ENCODE results near the gene ORC4.
"Not testable (repeated sequence)": the region's sequence is repeated elsewhere in the genome, so short reads cannot be mapped to it uniquely, and the experiment has no call there.

The ORC4 gene

GRCh38 chr2:148013876-148014275 lies 6.7 kb downstream of the ORC4 start:
- Histone ChIP-seq H3K56ac (ENCODE audit: low read length) (no peak overlapping the region), H3K9ac (ENCODE audit: low read length) (no peak overlapping the region), H3K79me1 (ENCODE audit: low read length) (peaks cover 2% of the 10 kb centered on the region), H3K18ac (ENCODE audit: low read length) (no peak overlapping the region), H2BK5ac (ENCODE audit: low read length) (no peak overlapping the region), H4K8ac (ENCODE audit: low read depth, low read length) (no peak overlapping the region), H2AK5ac (ENCODE audit: low read length) (no peak overlapping the region), H3K27ac (ENCODE audit: low read depth, low read length) (no peak overlapping the region), H2BK120ac (ENCODE audit: low read depth, low read length) (no peak overlapping the region), H3K79me2 (ENCODE audit: control insufficient read depth, insufficient read depth, low read length) (peaks cover 49% of the 10 kb centered on the region), H3K36me3 (ENCODE audit: control insufficient read depth, insufficient read depth, low read length) (no peaks in the 10 kb centered on the region), H4K5ac (ENCODE audit: low read length) (no peak overlapping the region), H3K4ac (ENCODE audit: low read depth, low read length) (no peak overlapping the region), H3K27me3 (ENCODE audit: insufficient read depth, low read length, poor library complexity) (no peaks in the 10 kb centered on the region), H3K23ac (ENCODE audit: low read length) (no peak overlapping the region), H3K4me1 (ENCODE audit: control insufficient read depth, low read depth, low read length) (no peaks in the 10 kb centered on the region), H3K4me3 (ENCODE audit: low read length) (no peak overlapping the region), H2BK15ac (replicated peaks; ENCODE audit: low read depth) (no peak overlapping the region), H3K4me2 (ENCODE audit: low read length) (no peak overlapping the region)
- WGBS (ENCODE audit: extremely low coverage, insufficient coverage, low lambda C conversion rate): no CpG with 5 or more reads among the region's 2 CpGs
- no peak for DNase-seq

DNA sequence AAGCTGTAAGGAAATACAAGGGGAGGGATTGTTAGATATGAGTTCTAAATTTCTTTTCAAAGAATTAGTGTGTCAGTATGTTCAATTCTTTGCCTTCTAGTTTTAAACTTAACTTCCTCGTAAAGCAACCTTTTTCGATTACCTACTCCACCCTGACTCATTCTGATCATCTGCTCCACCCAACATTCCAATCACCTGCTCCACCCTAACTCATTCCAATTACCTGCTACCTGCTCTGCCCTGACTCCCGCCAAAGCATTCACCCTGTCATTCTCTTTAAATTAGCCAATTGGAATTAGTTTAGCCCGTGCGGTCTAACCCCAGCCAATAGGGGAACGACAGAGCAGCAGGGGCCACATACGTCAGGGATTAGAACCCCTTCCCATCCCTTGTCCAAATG lies 12.1 kb downstream of the ORC4 start:
- H3K27me3 ChIP-seq (ENCODE audit: insufficient read depth, low read length, poor library complexity); H3K27ac ChIP-seq (ENCODE audit: low read depth, low read length); H3K36me3 ChIP-seq (ENCODE audit: control insufficient read depth, insufficient read depth, low read length); H3K56ac ChIP-seq (ENCODE audit: low read length); H3K79me1 ChIP-seq (ENCODE audit: low read length); H2BK5ac ChIP-seq (ENCODE audit: low read length); H3K23ac ChIP-seq (ENCODE audit: low read length); DNase-seq; H3K4me3 ChIP-seq (ENCODE audit: low read length); H2BK15ac ChIP-seq (replicated peaks; ENCODE audit: low read depth); H4K8ac ChIP-seq (ENCODE audit: low read depth, low read length); H2AK5ac ChIP-seq (ENCODE audit: low read length); H3K4me1 ChIP-seq (ENCODE audit: control insufficient read depth, low read depth, low read length); H2BK120ac ChIP-seq (ENCODE audit: low read depth, low read length); H3K4me2 ChIP-seq (ENCODE audit: low read length); H4K5ac ChIP-seq (ENCODE audit: low read length); H3K9ac ChIP-seq (ENCODE audit: low read length); H3K4ac ChIP-seq (ENCODE audit: low read depth, low read length); H3K18ac ChIP-seq (ENCODE audit: low read length): not testable (repeated sequence)
- H3K79me2 ChIP-seq (ENCODE audit: control insufficient read depth, insufficient read depth, low read length): peaks cover 41% of the 10 kb centered on the region
- WGBS (ENCODE audit: extremely low coverage, insufficient coverage, low lambda C conversion rate): no CpG with 5 or more reads among the region's 7 CpGs

- no peak overlapping the region for H2AK5ac ChIP-seq (ENCODE audit: low read length)
- no peak overlapping the region for H4K8ac ChIP-seq (ENCODE audit: low read depth, low read length)
- H3K18ac ChIP-seq (ENCODE audit: low read length): no peak overlapping the region
- no peak overlapping the region for H3K27ac ChIP-seq (ENCODE audit: low read depth, low read length)
- H3K79me2 ChIP-seq (ENCODE audit: control insufficient read depth, insufficient read depth, low read length): peaks cover 36% of the 10 kb centered on the region
- H3K79me1 ChIP-seq (ENCODE audit: low read length): peaks cover 10% of the 10 kb centered on the region
- H4K5ac ChIP-seq (ENCODE audit: low read length): no peak overlapping the region
- no peak overlapping the region for H2BK15ac ChIP-seq (replicated peaks; ENCODE audit: low read depth)
- no peak overlapping the region for H3K4me2 ChIP-seq (ENCODE audit: low read length)
- H3K36me3 ChIP-seq (ENCODE audit: control insufficient read depth, insufficient read depth, low read length): no peaks in the 10 kb centered on the region
- H3K9ac ChIP-seq (ENCODE audit: low read length): no peak overlapping the region
- no peak overlapping the region for H2BK120ac ChIP-seq (ENCODE audit: low read depth, low read length)
- H3K4ac ChIP-seq (ENCODE audit: low read depth, low read length): no peak overlapping the region
- no peak overlapping the region for H2BK5ac ChIP-seq (ENCODE audit: low read length)
- WGBS (ENCODE audit: extremely low coverage, insufficient coverage, low lambda C conversion rate): no CpG with 5 or more reads among the region's 5 CpGs
- no peak overlapping the region for H3K23ac ChIP-seq (ENCODE audit: low read length)
- no peaks in the 10 kb centered on the region for H3K27me3 ChIP-seq (ENCODE audit: insufficient read depth, low read length, poor library complexity)
- H3K56ac ChIP-seq (ENCODE audit: low read length): no peak overlapping the region
- no peaks in the 10 kb centered on the region for H3K4me1 ChIP-seq (ENCODE audit: control insufficient read depth, low read depth, low read length)
- no peak overlapping the region for H3K4me3 ChIP-seq (ENCODE audit: low read length)
- no peak for DNase-seq
Measured at GRCh38 chr2:148007219-148007900, 13.2 kb downstream of the ORC4 start.

DNA sequence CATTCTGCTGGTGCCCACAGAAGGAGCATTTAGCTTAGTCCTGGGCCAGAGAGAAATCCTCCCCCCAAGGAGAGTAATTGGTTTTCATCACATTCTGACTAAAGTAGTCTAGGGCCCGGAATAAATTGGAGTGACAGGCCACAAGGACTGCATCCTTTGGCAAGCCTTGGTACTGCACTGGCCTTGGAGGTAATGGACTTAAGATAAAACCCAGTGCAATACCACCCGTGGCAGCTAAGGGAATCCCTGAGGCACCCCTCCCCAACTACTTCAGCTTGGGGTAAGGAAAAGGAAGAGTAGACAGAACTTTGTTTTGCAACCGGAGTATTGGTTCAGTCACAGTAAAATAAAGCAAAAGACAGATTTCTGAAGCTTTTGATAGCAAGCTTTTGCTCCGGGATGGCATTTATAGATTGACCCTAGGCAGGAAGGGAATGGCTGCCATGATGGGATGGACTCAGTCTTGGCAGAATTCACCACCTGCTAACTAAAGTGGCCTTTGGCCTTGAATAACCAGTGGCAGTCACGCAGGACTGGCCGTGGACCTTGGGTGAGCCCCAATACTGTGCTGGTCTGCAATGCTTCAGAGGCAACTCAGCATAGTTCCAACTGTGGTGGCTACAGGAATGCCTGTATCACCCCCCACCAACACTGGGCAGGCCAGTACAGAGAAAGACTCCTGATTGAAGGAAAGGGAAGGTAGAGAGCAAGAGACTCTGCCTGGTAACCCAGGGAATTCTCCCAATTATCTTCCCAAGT lies 14.1 kb downstream of the ORC4 start:
- H3K4ac ChIP-seq (ENCODE audit: low read depth, low read length): no peak overlapping the region
- DNase-seq: peak; percentile 56
- no peak overlapping the region for H3K4me2 ChIP-seq (ENCODE audit: low read length)
- H3K23ac ChIP-seq (ENCODE audit: low read length): no peak overlapping the region
- H3K4me1 ChIP-seq (ENCODE audit: control insufficient read depth, low read depth, low read length): no peaks in the 10 kb centered on the region
- H2BK15ac ChIP-seq (replicated peaks; ENCODE audit: low read depth): no peak overlapping the region
- H3K27me3 ChIP-seq (ENCODE audit: insufficient read depth, low read length, poor library complexity): no peaks in the 10 kb centered on the region
- H3K27ac ChIP-seq (ENCODE audit: low read depth, low read length): no peak overlapping the region
- no peak overlapping the region for H2BK120ac ChIP-seq (ENCODE audit: low read depth, low read length)
- no peak overlapping the region for H2AK5ac ChIP-seq (ENCODE audit: low read length)
- WGBS (ENCODE audit: extremely low coverage, insufficient coverage, low lambda C conversion rate): no CpG with 5 or more reads among the region's 6 CpGs
- no peak overlapping the region for H3K9ac ChIP-seq (ENCODE audit: low read length)
- peaks cover 31% of the 10 kb centered on the region for H3K79me2 ChIP-seq (ENCODE audit: control insufficient read depth, insufficient read depth, low read length)
- peaks cover 10% of the 10 kb centered on the region for H3K79me1 ChIP-seq (ENCODE audit: low read length)
- no peak overlapping the region for H4K8ac ChIP-seq (ENCODE audit: low read depth, low read length)
- H3K56ac ChIP-seq (ENCODE audit: low read length): no peak overlapping the region
- H3K18ac ChIP-seq (ENCODE audit: low read length): no peak overlapping the region
- H4K5ac ChIP-seq (ENCODE audit: low read length): no peak overlapping the region
- H3K36me3 ChIP-seq (ENCODE audit: control insufficient read depth, insufficient read depth, low read length): no peaks in the 10 kb centered on the region
- H3K4me3 ChIP-seq (ENCODE audit: low read length): no peak overlapping the region
- H2BK5ac ChIP-seq (ENCODE audit: low read length): no peak overlapping the region

DNA sequence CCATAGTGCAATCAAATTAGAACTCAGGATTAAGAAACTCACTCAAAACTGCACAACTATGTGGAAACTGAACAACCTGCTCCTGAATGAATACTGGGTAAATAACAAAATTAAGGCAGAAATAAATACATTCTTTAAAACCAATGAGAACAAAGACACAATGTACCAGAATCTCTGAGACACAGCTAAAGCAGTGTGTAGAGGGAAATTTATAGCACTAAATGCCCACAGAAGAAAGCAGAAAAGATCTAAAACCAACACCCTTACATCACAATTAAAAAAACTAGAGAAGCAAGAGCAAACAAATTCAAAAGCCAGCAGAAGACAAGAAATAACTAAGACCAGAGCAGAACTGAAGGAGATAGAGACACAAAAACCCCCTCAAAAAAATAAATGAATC lies 18.1 kb downstream of the ORC4 start:
- not testable (repeated sequence) for H4K5ac ChIP-seq (ENCODE audit: low read length); H3K27me3 ChIP-seq (ENCODE audit: insufficient read depth, low read length, poor library complexity); H3K56ac ChIP-seq (ENCODE audit: low read length); H3K36me3 ChIP-seq (ENCODE audit: control insufficient read depth, insufficient read depth, low read length); H2BK5ac ChIP-seq (ENCODE audit: low read length); H3K9ac ChIP-seq (ENCODE audit: low read length); H2AK5ac ChIP-seq (ENCODE audit: low read length); H3K4ac ChIP-seq (ENCODE audit: low read depth, low read length); H3K27ac ChIP-seq (ENCODE audit: low read depth, low read length); H3K4me3 ChIP-seq (ENCODE audit: low read length); H4K8ac ChIP-seq (ENCODE audit: low read depth, low read length); H2BK15ac ChIP-seq (replicated peaks; ENCODE audit: low read depth); H2BK120ac ChIP-seq (ENCODE audit: low read depth, low read length); H3K4me2 ChIP-seq (ENCODE audit: low read length); H3K4me1 ChIP-seq (ENCODE audit: control insufficient read depth, low read depth, low read length); H3K23ac ChIP-seq (ENCODE audit: low read length); H3K18ac ChIP-seq (ENCODE audit: low read length); DNase-seq
- Histone ChIP-seq H3K79me2 (ENCODE audit: control insufficient read depth, insufficient read depth, low read length) (peaks cover 21% of the 10 kb centered on the region), H3K79me1 (ENCODE audit: low read length) (peaks cover 11% of the 10 kb centered on the region)

Data from mesendoderm (in vitro differentiated cells).